Measurements from ENCODE around the gene VRK3. TPM values are rescaled to one million over a fixed set of nuclear protein-coding genes. Genes with fewer than 3 reads are reported as not detected.

VRK3 gene
- total RNA-seq, 1 experiment from 2014 or later = 62.5 TPM

- Histone ChIP-seq H4K20me1 (ENCODE audit: insufficient read depth) (peaks cover 38% of the 10 kb centered on the region), H3K4me2 (no peak overlapping the region), H3K79me2 (ENCODE audit: low read depth) (no peaks in the 10 kb centered on the region), H3K9me2 (ENCODE audit: insufficient read depth) (no peaks in the 10 kb centered on the region), H3K27me3 (ENCODE audit: insufficient read depth, low read depth) (no peaks in the 10 kb centered on the region), H2AFZ (no peak overlapping the region), H3K4me3 (no peak overlapping the region), H3F3A (ENCODE audit: insufficient read depth, low read depth) (peaks cover 23% of the 10 kb centered on the region), H3K36me3 (ENCODE audit: low read depth) (peaks cover 7% of the 10 kb centered on the region; the same call in 1 of the 2 replicates), H3K9me3 (ENCODE audit: insufficient read depth, low read depth) (no peaks in the 10 kb centered on the region), H3K27ac (no peak overlapping the region), H3K4me1 (replicated peaks; ENCODE audit: insufficient read depth) (no peaks in the 10 kb centered on the region)
- intact Hi-C loops (cut with micrococcal nuclease; ENCODE audit: unreplicated experiment) = loop anchor here (1.0 kb wide), 1 partner anchor 17 kb away; no protein-coding TSS in a partner anchor
- no peak for TF ChIP-seq EZH2 (IDR thresholded peaks at IDR 0.05; ENCODE audit: low read depth)
- TF ChIP-seq CTCF (conservative IDR thresholded peaks at IDR 0.05) = 0 out of 2 replicates have a peak, but pooled peaks have one; percentile 10
- DNase-seq = peak; percentile 69 to 90
- ChIA-PET POLR2A (ENCODE audit: unreplicated experiment) (interaction anchor here (0.6 kb wide), 1 partner anchor 18 kb away, joined by 13 read pairs; no protein-coding TSS in a partner anchor), CTCF (interaction anchor here (0.7 kb wide), 1 partner anchor 11 kb away, joined by 3 read pairs; no protein-coding TSS in a partner anchor)
- BruUV-seq (replicated peaks) = no TSS peak
Measured at GRCh38 chr19:49987159-49987698, 37.9 kb downstream of the VRK3 start.

- no TSS peak for BruUV-seq (replicated peaks)
- no peaks in the 10 kb centered on the region for H3K9me2 ChIP-seq (ENCODE audit: insufficient read depth)
- no peaks in the 10 kb centered on the region for H3K79me2 ChIP-seq (ENCODE audit: low read depth)
- no peaks in the 10 kb centered on the region for H3K27me3 ChIP-seq (ENCODE audit: insufficient read depth, low read depth)
- peaks cover 23% of the 10 kb centered on the region for H3F3A ChIP-seq (ENCODE audit: insufficient read depth, low read depth)
- peaks cover 11% of the 10 kb centered on the region; the same call in 1 of the 2 replicates for H3K36me3 ChIP-seq (ENCODE audit: low read depth)
- POLR2A ChIA-PET (ENCODE audit: unreplicated experiment) = no interaction called here
- H3K4me3 ChIP-seq = no peak overlapping the region
- intact Hi-C loops (cut with micrococcal nuclease; ENCODE audit: unreplicated experiment) = no loop called here
- CTCF ChIA-PET = interaction anchor here (0.7 kb wide), 1 partner anchor 11 kb away, joined by 3 read pairs; no protein-coding TSS in a partner anchor
- no peak for TF ChIP-seq CTCF (conservative IDR thresholded peaks at IDR 0.05)
- no peak for TF ChIP-seq EZH2 (IDR thresholded peaks at IDR 0.05; ENCODE audit: low read depth)
- no peaks in the 10 kb centered on the region for H3K4me1 ChIP-seq (replicated peaks; ENCODE audit: insufficient read depth)
- no peak for DNase-seq
- no peak overlapping the region for H2AFZ ChIP-seq
- H3K9me3 ChIP-seq (ENCODE audit: insufficient read depth, low read depth) = no peaks in the 10 kb centered on the region
- H4K20me1 ChIP-seq (ENCODE audit: insufficient read depth) = peaks cover 38% of the 10 kb centered on the region
- H3K27ac ChIP-seq = no peak overlapping the region
- no peak overlapping the region for H3K4me2 ChIP-seq
Measured at GRCh38 chr19:49986354-49986753, 38.8 kb downstream of the VRK3 start.

GRCh38 chr19:49985871-49986270 lies 39.3 kb downstream of the VRK3 start:
- ChIA-PET POLR2A (ENCODE audit: unreplicated experiment) (no interaction called here), CTCF (no interaction called here)
- no peak overlapping the region for H3K4me2 ChIP-seq
- H3K27me3 ChIP-seq (ENCODE audit: insufficient read depth, low read depth) = no peaks in the 10 kb centered on the region
- peaks cover 23% of the 10 kb centered on the region for H3F3A ChIP-seq (ENCODE audit: insufficient read depth, low read depth)
- DNase-seq = no peak
- no peak overlapping the region for H2AFZ ChIP-seq
- H4K20me1 ChIP-seq (ENCODE audit: insufficient read depth) = peaks cover 38% of the 10 kb centered on the region
- TF ChIP-seq CTCF (conservative IDR thresholded peaks at IDR 0.05) (no peak), EZH2 (IDR thresholded peaks at IDR 0.05; ENCODE audit: low read depth) (no peak)
- H3K27ac ChIP-seq = no peak overlapping the region
- H3K9me2 ChIP-seq (ENCODE audit: insufficient read depth) = no peaks in the 10 kb centered on the region
- intact Hi-C loops (cut with micrococcal nuclease; ENCODE audit: unreplicated experiment) = no loop called here
- peaks cover 11% of the 10 kb centered on the region; the same call in 1 of the 2 replicates for H3K36me3 ChIP-seq (ENCODE audit: low read depth)
- no peaks in the 10 kb centered on the region for H3K4me1 ChIP-seq (replicated peaks; ENCODE audit: insufficient read depth)
- no peaks in the 10 kb centered on the region for H3K79me2 ChIP-seq (ENCODE audit: low read depth)
- no peak overlapping the region for H3K4me3 ChIP-seq
- no peaks in the 10 kb centered on the region for H3K9me3 ChIP-seq (ENCODE audit: insufficient read depth, low read depth)
- no TSS peak for BruUV-seq (replicated peaks)

Measured in PC-9 (cell line).